H1 (cell line): ENCODE results near the gene CDPF1. TPM values are rescaled to one million over a fixed set of nuclear protein-coding genes. Genes with fewer than 3 reads are reported as not detected.

Experiments
- CTCF ChIA-PET: fragments of 300-600 bp; sonication (Branson Sonifier 250); formaldehyde crosslinking; loops from one replicate; lab custom pipeline; 2021; ENCODE audit not compliant: partially characterized antibody; lab: Charles Lee
- POLR2A ChIA-PET: fragments of 300-600 bp; sonication (Branson Sonifier 250); formaldehyde crosslinking; loops from one replicate; lab custom pipeline; 2021; ENCODE audit warnings: inconsistent platforms; ENCODE audit not compliant: partially characterized antibody; lab: Charles Lee
- DNase-seq, 2 experiments: peaks; one replicate each; pipeline versions ENCODE4 v3.0.0 to v3.0.0-alpha.2; 2010 to 2022; ENCODE audit warnings: low spot score in 2 of 2, low read depth in 1 of 2, mixed read lengths in 1 of 2
- FAIRE-seq: peaks from 2 replicates; lab custom pipeline; 2011; peaks lifted over from hg19 to GRCh38; lab: Jason Lieb, UNC
- H2AFZ ChIP-seq: 2 replicates; pipeline ENCODE4 v1.8.1; 2012; ENCODE audit warnings: low read length, inconsistent platforms
- H2AK5ac ChIP-seq: 2 replicates; pipeline ENCODE4 v1.6.1; 2013; ENCODE audit warnings: low read depth, low read length
- H2BK120ac ChIP-seq: replicated peaks from 2 replicates; pipeline ENCODE3; 2013; ENCODE audit warnings: low read depth, low read length, inconsistent platforms
- H2BK12ac ChIP-seq: 2 replicates; pipeline ENCODE4 v1.6.1; 2013; ENCODE audit warnings: low read depth, low read length
- H2BK15ac ChIP-seq: 2 replicates; pipeline ENCODE4 v1.6.1; 2013; ENCODE audit warnings: low read length
- H2BK20ac ChIP-seq: 2 replicates; pipeline ENCODE4 v1.6.1; 2013; ENCODE audit warnings: low read length
- H2BK5ac ChIP-seq: 2 replicates; pipeline ENCODE4 v1.6.1; 2013; ENCODE audit warnings: low read depth, low read length
- H3K14ac ChIP-seq: 2 replicates; pipeline ENCODE4 v1.6.1; 2013; ENCODE audit warnings: inconsistent platforms; ENCODE audit not compliant: insufficient read length
- H3K18ac ChIP-seq: 2 replicates; pipeline ENCODE4 v1.6.1; 2013; ENCODE audit warnings: low read length; ENCODE audit errors: extremely low read depth
- H3K23ac ChIP-seq: 2 replicates; pipeline ENCODE4 v1.6.1; 2013; ENCODE audit warnings: inconsistent platforms; ENCODE audit not compliant: insufficient read length
- H3K23me2 ChIP-seq: 2 replicates; pipeline ENCODE4 v1.6.1; 2013; ENCODE audit warnings: low read depth, low read length
- H3K27ac ChIP-seq: 2 replicates; pipeline ENCODE4 v1.6.1; 2011; ENCODE audit warnings: low read depth, low read length, inconsistent platforms
- H3K27me3 ChIP-seq, 4 experiments: replicated peaks in 1 of 4; 1 replicate in 1 of 4; 2 replicates in 3 of 4; pipeline versions ENCODE4 v1.6.1 to v1.8.1; 2011 to 2013; ENCODE audit warnings: low read length in 3 of 4, mild to moderate bottlenecking in 3 of 4, inconsistent platforms in 2 of 4, mixed read lengths in 2 of 4, moderate library complexity in 1 of 4; ENCODE audit not compliant: control insufficient read depth in 3 of 4, insufficient read depth in 3 of 4; ENCODE audit errors: extremely low read depth in 1 of 4
- H3K36me3 ChIP-seq, 4 experiments: 2 replicates each; pipeline versions ENCODE4 v1.6.1 to v1.8.1; 2011 to 2013; ENCODE audit warnings: mild to moderate bottlenecking in 4 of 4, low read length in 3 of 4, moderate library complexity in 2 of 4, control low read depth in 1 of 4, inconsistent platforms in 1 of 4; ENCODE audit not compliant: insufficient read depth in 4 of 4, control insufficient read depth in 2 of 4
- H3K4ac ChIP-seq: replicated peaks from 2 replicates; pipeline ENCODE3; 2013; ENCODE audit warnings: low read length, low read depth, mixed read lengths, inconsistent platforms; ENCODE audit not compliant: insufficient read length
- H3K4me1 ChIP-seq, 4 experiments: replicated peaks in 1 of 4; 1 replicate in 1 of 4; 2 replicates in 3 of 4; pipeline versions ENCODE4 v1.6.1 to v1.8.1; 2011 to 2013; ENCODE audit warnings: low read length in 3 of 4, inconsistent platforms in 2 of 4, mixed read lengths in 1 of 4; ENCODE audit not compliant: insufficient read depth in 4 of 4, control insufficient read depth in 3 of 4
- H3K4me2 ChIP-seq, 2 experiments: 2 replicates each; pipeline versions ENCODE4 v1.6.1 to v1.8.1; 2011 to 2013; ENCODE audit warnings: low read depth in 2 of 2, low read length in 2 of 2, control low read depth in 1 of 2, inconsistent platforms in 1 of 2, mild to moderate bottlenecking in 1 of 2; ENCODE audit not compliant: insufficient read depth in 1 of 2
- H3K4me3 ChIP-seq, 4 experiments: fragments of 200-600, 300-600 bp in 1 of 4; sonication (generic), shearing (Covaris generic), sonication (Bioruptor Twin) in 1 of 4; 2 replicates each; pipeline versions ENCODE4 v1.5.1 to v1.8.1; 2011 to 2016; ENCODE audit warnings: low read length in 4 of 4, low read depth in 3 of 4, control low read depth in 2 of 4, inconsistent platforms in 2 of 4, mild to moderate bottlenecking in 2 of 4, mixed read lengths in 1 of 4, moderate library complexity in 1 of 4; ENCODE audit not compliant: insufficient read depth in 2 of 4; ENCODE audit errors: extremely low read depth in 1 of 4
- H3K56ac ChIP-seq: replicated peaks from 2 replicates; pipeline ENCODE3; 2013; ENCODE audit warnings: low read depth, mild to moderate bottlenecking, mixed read lengths, low read length, inconsistent platforms; ENCODE audit not compliant: insufficient read length
- H3K79me1 ChIP-seq: 2 replicates; pipeline ENCODE4 v1.6.1; 2013; ENCODE audit warnings: low read depth, low read length, control low read depth
- H3K79me2 ChIP-seq, 2 experiments: 2 replicates each; pipeline versions ENCODE4 v1.6.1 to v1.8.1; 2012 to 2013; ENCODE audit warnings: low read length in 2 of 2, mild to moderate bottlenecking in 2 of 2, inconsistent platforms in 1 of 2; ENCODE audit not compliant: insufficient read depth in 2 of 2, control insufficient read depth in 1 of 2
- H3K9ac ChIP-seq, 4 experiments: replicated peaks in 1 of 4; 1 replicate in 1 of 4; 2 replicates in 3 of 4; pipeline versions ENCODE4 v1.6.1 to v1.8.1; 2011 to 2013; ENCODE audit warnings: low read depth in 3 of 4, low read length in 3 of 4, control low read depth in 2 of 4, mild to moderate bottlenecking in 2 of 4, moderate library complexity in 2 of 4, inconsistent platforms in 1 of 4; ENCODE audit errors: extremely low read depth in 1 of 4
- H3K9me3 ChIP-seq, 2 experiments: 2 replicates each; pipeline versions ENCODE4 v1.6.1 to v1.8.1; 2012 to 2013; ENCODE audit warnings: mild to moderate bottlenecking in 2 of 2, moderate library complexity in 2 of 2, control low read depth in 1 of 2, inconsistent platforms in 1 of 2, low read depth in 1 of 2, low read length in 1 of 2, mixed read lengths in 1 of 2; ENCODE audit not compliant: insufficient read depth in 2 of 2
- H4K20me1 ChIP-seq, 2 experiments: replicated peaks in 1 of 2; 2 replicates each; pipeline versions ENCODE3 to v1.8.1; 2011 to 2013; ENCODE audit warnings: inconsistent platforms in 2 of 2, low read length in 2 of 2, mild to moderate bottlenecking in 1 of 2; ENCODE audit not compliant: insufficient read depth in 2 of 2, control insufficient read depth in 1 of 2
- H4K5ac ChIP-seq: 2 replicates; pipeline ENCODE4 v1.6.1; 2013; ENCODE audit warnings: low read length, low read depth, mixed read lengths, inconsistent platforms; ENCODE audit not compliant: insufficient read length
- H4K8ac ChIP-seq: 2 replicates; pipeline ENCODE4 v1.8.0; 2013; ENCODE audit warnings: mild to moderate bottlenecking, moderate library complexity, low read length, inconsistent platforms; ENCODE audit not compliant: insufficient read depth; ENCODE audit errors: extremely low read depth
- H4K91ac ChIP-seq: replicated peaks from 2 replicates; pipeline ENCODE3; 2013; ENCODE audit warnings: low read length, mixed read lengths, inconsistent platforms; ENCODE audit not compliant: insufficient read length
- CTCF ChIP-seq, 3 experiments: IDR thresholded peaks; 1 replicate in 2 of 3; 2 replicates in 1 of 3; pipeline versions ENCODE4 v1.5.1 to v1.6.1; 2011; ENCODE audit warnings: low read length in 3 of 3, mild to moderate bottlenecking in 3 of 3, inconsistent platforms in 2 of 3, low read depth in 1 of 3, moderate library complexity in 1 of 3; ENCODE audit not compliant: insufficient read depth in 1 of 3; ENCODE audit errors: control extremely low read depth in 1 of 3
- GTF2F1 ChIP-seq: IDR thresholded peaks from 2 replicates; pipeline ENCODE4 v1.6.1; 2012; ENCODE audit warnings: low read depth, low read length, improper control_type of control experiment, borderline replicate concordance
- KDM1A ChIP-seq: fragments of 200-600, 300-600 bp; sonication (generic); IDR thresholded peaks from 2 replicates; pipeline ENCODE4 v1.7.1; 2016; ENCODE audit warnings: mild to moderate bottlenecking, low read length, borderline replicate concordance
- KDM5A ChIP-seq: fragments of 200-600 bp; IDR thresholded peaks from 2 replicates; pipeline ENCODE4 v1.7.1; 2012; ENCODE audit warnings: mild to moderate bottlenecking, low read length, inconsistent platforms, mixed read lengths
- MAFK ChIP-seq: IDR thresholded peaks from 2 replicates; pipeline ENCODE4 v1.6.1; 2012; ENCODE audit warnings: low read depth, mild to moderate bottlenecking, improper control_type of control experiment, low read length
- MAX ChIP-seq: IDR thresholded peaks from 2 replicates; pipeline ENCODE4 v1.6.1; 2012; ENCODE audit warnings: inconsistent platforms
- NRF1 ChIP-seq: IDR thresholded peaks from 2 replicates; pipeline ENCODE4 v1.6.1; 2011; ENCODE audit warnings: mild to moderate bottlenecking, low read depth, low read length, improper control_type of control experiment
- RFX5 ChIP-seq: IDR thresholded peaks from 2 replicates; pipeline ENCODE4 v1.6.1; 2011; ENCODE audit warnings: low read depth, low read length, improper control_type of control experiment, borderline replicate concordance
- USF2 ChIP-seq: IDR thresholded peaks from 2 replicates; pipeline ENCODE4 v1.6.1; 2011; ENCODE audit warnings: low read length, improper control_type of control experiment
- WGBS, 2 experiments: shearing (Covaris generic) in 1 of 2; methylation state at CpG; one replicate each; pipeline versions ENCODE4 v1.1.6 to v1.1.7; 2013 to 2015; ENCODE audit warnings: low lambda C conversion rate in 2 of 2, mixed read lengths in 2 of 2, inconsistent platforms in 1 of 2, low coverage in 1 of 2, missing lambda C conversion rate in 1 of 2; ENCODE audit not compliant: insufficient replicate concordance in 2 of 2, insufficient coverage in 1 of 2, insufficient read length in 1 of 2; ENCODE audit errors: extremely low coverage in 1 of 2, missing lambda C conversion rate in 1 of 2; 5-methylcytosine and 5-hydroxymethylcytosine counted together
- polyA plus RNA-seq, 7 experiments: library from polyadenylated mRNA; depleted of rRNA in 3 of 7; stranded (reverse) in 5 of 7; unstranded in 2 of 7; fragments of >200 nt in 5 of 7; fragments of 200-250 nt in 2 of 7; gene quantifications; 1 replicate in 5 of 7; 2 replicates in 1 of 7; 4 replicates in 1 of 7; pipeline versions ENCODE4 v1.2.1 to v1.2.3, GENCODE V29; 2011 to 2013; ENCODE audit warnings: missing spikeins in 2 of 7, mixed read lengths in 2 of 7
- total RNA-seq: library from RNA; stranded (reverse); fragmentation: NEBNext Ultra II Directional; extraction: Animal tissue kit (Norgen Biotek cat#: 25700); gene quantifications from 2 replicates; pipeline ENCODE4 v1.2.1, GENCODE V29; 2021

The CDPF1 gene
- total and polyA plus RNA-seq, 2 of the 8 experiments (the other 6 are each of a cell fraction or from before 2014, with no cell fraction given) = 9.7 to 13.7 TPM

GRCh38 chr22:46245511-46245910, 4.6 kb downstream of the CDPF1 start:
- H2BK12ac ChIP-seq = no peak overlapping the region
- DNase-seq (no peak), FAIRE-seq (no peak)
- H3K27me3 ChIP-seq = no peaks in the 10 kb centered on the region; a peak in 1 of 7 replicates
- H3K4ac ChIP-seq = no peak overlapping the region
- no peak overlapping the region for H3K14ac ChIP-seq
- no peaks in the 10 kb centered on the region for H3K9me3 ChIP-seq
- no peak overlapping the region for H2BK120ac ChIP-seq
- no peaks in the 10 kb centered on the region; a peak in 1 of 7 replicates for H3K4me1 ChIP-seq
- H3K56ac ChIP-seq = no peak overlapping the region
- no peak overlapping the region for H3K4me2 ChIP-seq
- H2AK5ac ChIP-seq = no peak overlapping the region
- no peak overlapping the region for H2AFZ ChIP-seq
- no peaks in the 10 kb centered on the region for H4K20me1 ChIP-seq
- H3K23ac ChIP-seq = no peak overlapping the region
- H2BK20ac ChIP-seq = no peak overlapping the region
- H4K91ac ChIP-seq = no peak overlapping the region
- no peak overlapping the region for H2BK15ac ChIP-seq
- POLR2A ChIA-PET = interaction anchor here (1.2 kb wide), 1 partner anchor 109 kb away, joined by 3 read pairs; no protein-coding TSS in a partner anchor
- H3K79me1 ChIP-seq = no peaks in the 10 kb centered on the region; the same call in 1 of the 2 replicates
- no peaks in the 10 kb centered on the region for H3K79me2 ChIP-seq
- 89% methylated on average over 16 of the region's 16 CpGs; no CpG with 5 or more reads in 1 of the 2 experiments for whole genome bisulfite sequencing, 2 experiments
- H3K27ac ChIP-seq = no peak overlapping the region
- no peak overlapping the region for H4K8ac ChIP-seq
- no peak overlapping the region for H3K18ac ChIP-seq
- peaks cover 0 to 3% (median 0%) of the 10 kb centered on the region in 4 experiments; a peak in 1 of 8 replicates for H3K36me3 ChIP-seq
- H3K23me2 ChIP-seq = peaks cover 3% of the 10 kb centered on the region; the same call in 1 of the 2 replicates
- no peak overlapping the region for H2BK5ac ChIP-seq
- H3K4me3 ChIP-seq = no peak overlapping the region
- no peak overlapping the region for H3K9ac ChIP-seq
- H4K5ac ChIP-seq = no peak overlapping the region
- CTCF ChIA-PET = interaction anchor here (0.8 to 2.1 kb wide), 8 partner anchors 8 to 318 kb away, joined by 3 to 8 read pairs (median 3); partner anchors contain the start of gene PKDREJ
- TF ChIP-seq GTF2F1 (no peak), KDM1A (no peak), MAFK (no peak), CTCF (IDR thresholded peaks at IDR 0.05; ENCODE audit: control extremely low read depth in 1 of 3, insufficient read depth in 1 of 3, low read depth in 1 of 3, low read length in 3 of 3) (no peak), KDM5A (no peak), MAX (no peak), RFX5 (no peak), USF2 (no peak), NRF1 (no peak)
